ENCODE data around the gene AK3. TPM values are rescaled to one million over a fixed set of nuclear protein-coding genes. Genes with fewer than 3 reads are reported as not detected.

The AK3 gene
- total and polyA plus RNA-seq, 2 donors (not counting 3 experiments of a cell fraction or from before 2014, with no cell fraction given): 20.6 to 42.3 TPM

DNA sequence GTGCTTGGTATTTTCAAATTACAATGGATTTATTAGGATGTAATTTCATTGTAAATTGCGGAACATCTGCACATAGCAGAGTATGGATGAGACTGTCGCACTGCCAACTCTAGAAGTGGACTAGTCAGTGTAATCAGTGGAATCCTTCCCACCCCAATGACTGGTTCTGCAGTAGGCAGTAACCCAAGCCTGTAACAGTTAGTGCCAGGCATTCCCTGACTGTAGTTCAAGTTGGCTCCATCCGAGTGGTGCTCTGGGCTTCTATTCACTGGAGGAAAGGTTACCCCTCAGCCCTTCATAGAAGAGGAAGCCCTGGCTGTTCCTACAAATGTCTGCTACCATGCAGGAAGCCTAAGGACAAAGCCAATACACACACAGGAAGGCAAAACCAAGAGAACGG, 23.2 kb downstream of the AK3 start:
- ChIA-PET CTCF (no interaction called here), POLR2A (no interaction called here)
- dilution Hi-C loops (cut with MboI; ENCODE audit: extremely low pct_ligation_motif_present, low sequenced_read_pairs): no loop called here
- Histone ChIP-seq H2AFZ (ENCODE audit: low read depth, low read length) (no peak overlapping the region), H3K27me3 (ENCODE audit: control insufficient read depth in 2 of 2, insufficient read depth in 2 of 2, low read length in 2 of 2) (no peaks in the 10 kb centered on the region), H3K36me3 (ENCODE audit: control insufficient read depth in 2 of 2, extremely low read depth in 1 of 2, insufficient read depth in 2 of 2, low read length in 2 of 2) (peaks cover 9 to 11% of the 10 kb centered on the region in 2 experiments), H3K9me1 (replicated peaks; ENCODE audit: control insufficient read depth, extremely low read depth, insufficient read depth, low read length) (no peaks in the 10 kb centered on the region), H3K27ac (ENCODE audit: insufficient read depth, low read depth, low read length) (no peak overlapping the region), H3K9me3 (replicated peaks; ENCODE audit: control insufficient read depth, insufficient read depth, low read length) (no peaks in the 10 kb centered on the region), H3K9ac (replicated peaks; ENCODE audit: extremely low read depth, insufficient read depth, low read length) (no peak overlapping the region), H3K79me2 (ENCODE audit: control insufficient read depth, insufficient read depth, low read length) (no peaks in the 10 kb centered on the region), H4K20me1 (replicated peaks; ENCODE audit: control insufficient read depth, extremely low read depth, insufficient read depth, low read length) (no peaks in the 10 kb centered on the region), H3K4me2 (ENCODE audit: insufficient read depth, low read length) (no peak overlapping the region), H3K4me1 (ENCODE audit: control insufficient read depth, extremely low read depth, insufficient read depth, low read length) (no peaks in the 10 kb centered on the region), H3K4me3 (replicated peaks in 1 of 3; ENCODE audit: insufficient read depth in 1 of 3, low read depth in 1 of 3, low read length in 3 of 3) (no peak overlapping the region)
- BruUV-seq (replicated peaks): no TSS peak
- intact Hi-C loops (cut with micrococcal nuclease): no loop called here
- TF ChIP-seq, protein P1, sequence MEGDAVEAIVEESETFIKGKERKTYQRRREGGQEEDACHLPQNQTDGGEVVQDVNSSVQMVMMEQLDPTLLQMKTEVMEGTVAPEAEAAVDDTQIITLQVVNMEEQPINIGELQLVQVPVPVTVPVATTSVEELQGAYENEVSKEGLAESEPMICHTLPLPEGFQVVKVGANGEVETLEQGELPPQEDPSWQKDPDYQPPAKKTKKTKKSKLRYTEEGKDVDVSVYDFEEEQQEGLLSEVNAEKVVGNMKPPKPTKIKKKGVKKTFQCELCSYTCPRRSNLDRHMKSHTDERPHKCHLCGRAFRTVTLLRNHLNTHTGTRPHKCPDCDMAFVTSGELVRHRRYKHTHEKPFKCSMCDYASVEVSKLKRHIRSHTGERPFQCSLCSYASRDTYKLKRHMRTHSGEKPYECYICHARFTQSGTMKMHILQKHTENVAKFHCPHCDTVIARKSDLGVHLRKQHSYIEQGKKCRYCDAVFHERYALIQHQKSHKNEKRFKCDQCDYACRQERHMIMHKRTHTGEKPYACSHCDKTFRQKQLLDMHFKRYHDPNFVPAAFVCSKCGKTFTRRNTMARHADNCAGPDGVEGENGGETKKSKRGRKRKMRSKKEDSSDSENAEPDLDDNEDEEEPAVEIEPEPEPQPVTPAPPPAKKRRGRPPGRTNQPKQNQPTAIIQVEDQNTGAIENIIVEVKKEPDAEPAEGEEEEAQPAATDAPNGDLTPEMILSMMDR (IDR thresholded peaks at IDR 0.05; ENCODE audit: extremely low read depth in 1 of 2, insufficient read depth in 1 of 2, low read depth in 1 of 2, low read length in 2 of 2): no peak
- no peak for TF ChIP-seq MYC (IDR thresholded peaks at IDR 0.05; ENCODE audit: low read depth, low read length)
- no peak for TF ChIP-seq GATA2 (IDR thresholded peaks at IDR 0.05; ENCODE audit: insufficient read depth, insufficient read length, low read depth, low read length)
- TF ChIP-seq EZH2 (IDR thresholded peaks at IDR 0.05; ENCODE audit: borderline replicate concordance, low read depth, low read length, severe bottlenecking): no peak
- TF ChIP-seq POLR2A (IDR thresholded peaks at IDR 0.05; ENCODE audit: low read depth, low read length): no peak
- no peak for TF ChIP-seq JUN (IDR thresholded peaks at IDR 0.05; ENCODE audit: borderline replicate concordance, insufficient read depth, insufficient read length, low read depth)
- TF ChIP-seq POLR2AphosphoS5 (IDR thresholded peaks at IDR 0.05; ENCODE audit: insufficient read depth, low read depth, low read length): no peak
- TF ChIP-seq, protein P2, sequence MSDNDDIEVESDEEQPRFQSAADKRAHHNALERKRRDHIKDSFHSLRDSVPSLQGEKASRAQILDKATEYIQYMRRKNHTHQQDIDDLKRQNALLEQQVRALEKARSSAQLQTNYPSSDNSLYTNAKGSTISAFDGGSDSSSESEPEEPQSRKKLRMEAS (IDR thresholded peaks at IDR 0.05; ENCODE audit: insufficient read depth, insufficient read length): no peak
- no peak for TF ChIP-seq FOS (IDR thresholded peaks at IDR 0.05; ENCODE audit: borderline replicate concordance, insufficient read depth, low read length)
- no peak for DNase-seq (ENCODE audit: low read depth, low spot score)
- no peak for FAIRE-seq
